GM18517 (cell line): ENCODE measurements around the gene SNAP47.

Experiments
- ATAC-seq: cut with Tn5 transposase; IDR thresholded peaks from one replicate; pipeline ENCODE4 v1.9.1; 2021; ENCODE audit warnings: mild to moderate bottlenecking, moderate library complexity; ENCODE audit not compliant: unreplicated experiment

Gene SNAP47

GRCh38 chr1:227767401-227768124 lies 32.3 kb downstream of the SNAP47 start:
- no peak for ATAC-seq

- no peak for ATAC-seq
These were observed 32.8 kb downstream of the SNAP47 start for GRCh38 chr1:227768125-227768439.

GRCh38 chr1:227768640-227769039 lies 33.4 kb downstream of the SNAP47 start:
- no peak for ATAC-seq

GRCh38 chr1:227769047-227769935 lies 34.1 kb downstream of the SNAP47 start:
- ATAC-seq: no peak

- no peak for ATAC-seq
These were observed 34.8 kb downstream of the SNAP47 start for GRCh38 chr1:227769936-227770494.

GRCh38 chr1:227770812-227771211 lies 35.6 kb downstream of the SNAP47 start:
- no peak for ATAC-seq

GRCh38 chr1:227771326-227771725 lies 36.1 kb downstream of the SNAP47 start:
- no peak for ATAC-seq

GRCh38 chr1:227771771-227772170 lies 36.5 kb downstream of the SNAP47 start:
- ATAC-seq: no peak

- no peak for ATAC-seq
These were observed 38.3 kb downstream of the SNAP47 start for GRCh38 chr1:227773558-227773957.

- ATAC-seq: no peak
These were observed 39.0 kb downstream of the SNAP47 start for GRCh38 chr1:227774051-227774731.

- no peak for ATAC-seq
These were observed 39.8 kb downstream of the SNAP47 start for GRCh38 chr1:227774821-227775661.

- no peak for ATAC-seq
These were observed 40.6 kb downstream of the SNAP47 start for GRCh38 chr1:227775841-227776240.

- no peak for ATAC-seq
These were observed 41.1 kb downstream of the SNAP47 start for GRCh38 chr1:227776331-227776771.

GRCh38 chr1:227777156-227777555 lies 41.9 kb downstream of the SNAP47 start:
- ATAC-seq: no peak

GRCh38 chr1:227777646-227778045 lies 42.4 kb downstream of the SNAP47 start:
- no peak for ATAC-seq

- no peak for ATAC-seq
These were observed 43.2 kb downstream of the SNAP47 start for GRCh38 chr1:227778401-227778947.

- ATAC-seq: no peak
These were observed 43.8 kb downstream of the SNAP47 start for GRCh38 chr1:227779021-227779441.

- no peak for ATAC-seq
These were observed 44.5 kb downstream of the SNAP47 start for GRCh38 chr1:227779685-227780084.

- no peak for ATAC-seq
These were observed 45.1 kb downstream of the SNAP47 start for GRCh38 chr1:227780101-227781044.
